Measurements from ENCODE around the gene MYBPC2.
"Not testable (repeated sequence)": the region's sequence is repeated elsewhere in the genome, so short reads cannot be mapped to it uniquely, and the experiment has no call there.

Gene MYBPC2

GRCh38 chr19:50457300-50457699 is 24.6 kb downstream of the MYBPC2 start:
- DNase-seq (ENCODE audit: low spot score), result no peak
- FAIRE-seq, result no peak

- no peak for FAIRE-seq
- DNase-seq (ENCODE audit: low spot score), result no peak
Measured at GRCh38 chr19:50458396-50459066, 25.8 kb downstream of the MYBPC2 start.

- DNase-seq (ENCODE audit: low spot score) (no peak), FAIRE-seq (no peak)
Measured at GRCh38 chr19:50459067-50459456, 26.4 kb downstream of the MYBPC2 start.

DNA sequence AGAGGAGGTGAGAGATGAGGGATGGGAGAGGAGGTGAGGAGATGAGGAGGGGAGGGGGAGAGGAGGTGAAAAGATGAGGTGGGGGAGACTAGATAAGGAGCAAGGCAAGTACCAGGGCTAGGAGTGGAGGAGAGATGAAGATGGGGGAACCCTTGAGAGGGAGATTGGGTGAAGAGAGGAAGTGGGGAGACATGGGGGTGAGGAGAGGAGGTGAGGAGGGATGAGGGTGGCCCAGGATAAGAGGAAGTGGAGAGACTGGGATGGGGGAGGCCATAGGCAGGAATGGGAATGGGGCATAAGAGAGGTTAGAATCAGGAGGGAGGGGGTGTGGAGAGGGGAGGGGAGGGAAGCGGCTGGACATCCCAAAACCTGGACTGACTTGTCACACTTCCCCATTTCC is 26.9 kb downstream of the MYBPC2 start:
- no peak for FAIRE-seq

GRCh38 chr19:50460161-50460765 is 27.6 kb downstream of the MYBPC2 start:
- DNase-seq (ENCODE audit: low spot score) (peak; percentile 60), FAIRE-seq (no peak)

More for the DNA sequence above, 26.9 kb downstream of the MYBPC2 start:
- DNase-seq (ENCODE audit: low spot score), result no peak

- DNase-seq (ENCODE audit: low spot score) (peak; percentile 84), FAIRE-seq (peak; percentile 58)
Measured at GRCh38 chr19:50461066-50461875, 28.6 kb downstream of the MYBPC2 start.

- FAIRE-seq (no peak), DNase-seq (ENCODE audit: low spot score) (no peak)
Measured at GRCh38 chr19:50462970-50463369, 30.3 kb downstream of the MYBPC2 start.

GRCh38 chr19:50464348-50464747 is 31.7 kb downstream of the MYBPC2 start:
- DNase-seq (ENCODE audit: low spot score) (no peak), FAIRE-seq (no peak)

GRCh38 chr19:50465000-50465399 is 32.3 kb downstream of the MYBPC2 start:
- no peak for DNase-seq (ENCODE audit: low spot score)
- no peak for FAIRE-seq

DNA sequence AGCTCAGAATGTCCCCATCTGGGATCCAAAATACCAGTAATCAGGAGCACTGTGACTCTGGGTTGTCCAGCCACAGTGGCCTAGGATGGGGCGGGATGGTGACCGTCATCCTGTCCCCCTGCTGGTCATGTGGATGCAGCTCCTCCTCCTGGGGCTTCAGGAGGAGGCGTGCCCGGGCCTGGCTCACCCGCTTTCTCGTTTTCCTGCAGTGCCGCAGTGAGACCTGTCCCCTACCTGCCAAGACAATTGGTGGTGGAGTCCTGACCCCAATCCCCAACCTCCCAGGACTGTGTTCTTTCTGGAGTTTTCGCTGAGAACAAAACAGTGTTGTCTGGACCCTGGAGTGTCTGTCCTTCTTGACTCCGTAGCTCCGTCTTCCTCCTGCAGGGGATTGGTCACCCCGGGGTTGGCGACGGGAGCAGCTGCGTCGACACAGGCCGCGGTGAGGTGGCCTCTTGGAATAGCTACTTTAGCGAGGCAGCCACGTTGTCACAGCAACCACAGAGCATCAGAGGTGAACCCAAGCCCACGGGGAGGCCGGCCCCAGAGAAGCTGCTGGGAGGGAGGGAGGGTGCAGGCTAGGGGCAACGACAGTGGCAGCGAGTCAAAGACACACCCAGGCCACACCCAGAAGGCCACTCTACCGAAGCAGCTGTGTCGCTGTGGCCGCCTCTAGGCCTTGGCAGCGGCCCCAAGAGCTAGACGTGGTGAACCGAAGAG is 33.5 kb downstream of the MYBPC2 start:
- FAIRE-seq (no peak), DNase-seq (ENCODE audit: low spot score) (no peak)

GRCh38 chr19:50466706-50467039 is 34.0 kb downstream of the MYBPC2 start:
- DNase-seq (ENCODE audit: low spot score) (no peak), FAIRE-seq (no peak)

DNA sequence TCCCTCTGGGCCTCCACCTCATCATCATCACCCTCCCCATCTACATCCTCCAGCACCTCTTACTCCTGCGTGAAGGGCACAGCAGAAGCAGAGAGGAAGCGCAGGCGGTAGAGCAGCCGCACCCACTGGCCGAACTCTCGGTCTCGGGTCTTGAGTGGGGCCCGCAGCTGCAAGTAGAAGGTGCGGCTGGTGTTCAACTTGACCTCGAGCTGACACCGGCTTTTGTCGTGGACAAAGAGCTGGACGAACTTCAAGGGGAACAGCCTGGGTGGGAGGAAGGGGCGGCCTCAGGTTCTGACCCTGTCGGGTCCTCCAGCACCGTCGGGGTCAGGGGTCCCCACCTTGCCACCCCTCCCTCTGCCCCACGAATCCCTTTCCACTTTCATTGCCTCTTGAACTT is 34.9 kb downstream of the MYBPC2 start:
- FAIRE-seq (no peak), DNase-seq (ENCODE audit: low spot score) (no peak)

- DNase-seq (ENCODE audit: low spot score), result no peak
- FAIRE-seq, result no peak
Measured at GRCh38 chr19:50468818-50469217, 36.1 kb downstream of the MYBPC2 start.

- DNase-seq (ENCODE audit: low spot score); FAIRE-seq: not testable (repeated sequence)
Measured at GRCh38 chr19:50473336-50473735, 40.6 kb downstream of the MYBPC2 start.

DNA sequence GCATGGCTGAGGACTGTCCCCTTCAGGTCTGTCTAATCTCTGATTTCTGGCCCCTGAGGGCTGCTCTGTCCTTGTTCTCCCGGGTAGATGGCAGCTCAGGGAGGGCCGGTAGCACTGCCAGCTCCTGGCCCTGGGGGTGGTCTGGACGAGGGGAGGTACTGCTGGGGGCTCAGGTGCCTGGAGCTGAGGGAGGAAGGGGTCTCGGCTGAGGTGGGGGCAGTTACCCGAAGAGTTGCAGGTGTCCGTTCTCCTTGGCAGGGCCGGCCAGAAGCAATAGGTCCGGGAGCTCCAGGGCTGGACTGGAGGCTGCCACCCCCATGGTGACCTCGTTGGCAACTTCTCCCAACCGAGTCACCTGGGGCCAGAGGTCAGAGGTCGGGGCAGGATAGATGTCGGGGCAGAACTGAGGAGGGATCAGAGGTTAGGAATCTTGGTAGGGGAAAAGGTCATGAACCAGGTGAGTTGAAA is 42.4 kb downstream of the MYBPC2 start:
- DNase-seq (ENCODE audit: low spot score) (no peak), FAIRE-seq (no peak)

- FAIRE-seq (no peak), DNase-seq (ENCODE audit: low spot score) (no peak)
Measured at GRCh38 chr19:50475736-50476223, 43.1 kb downstream of the MYBPC2 start.

GRCh38 chr19:50476224-50476906 is 43.7 kb downstream of the MYBPC2 start, which contains the start of the genes EMC10 and GARIN5A:
TSS of gene EMC10 (plus strand) at chr19:50476507. CDS start at chr19:50476545, 38 bp downstream.
TSS of gene GARIN5A (minus strand) at chr19:50476848. CDS start at chr19:50476388, 460 bp downstream.
- peak; percentile 99 for DNase-seq (ENCODE audit: low spot score)
- FAIRE-seq, result peak; percentile 61

- FAIRE-seq, result no peak
- no peak for DNase-seq (ENCODE audit: low spot score)
Measured at GRCh38 chr19:50476907-50477238, 44.2 kb downstream of the MYBPC2 start.

- no peak for FAIRE-seq
- no peak for DNase-seq (ENCODE audit: low spot score)
Measured at GRCh38 chr19:50477751-50478515, 45.2 kb downstream of the MYBPC2 start.

All from urothelium cell line (cell line).